Vagina (tissue), 2 donors: ENCODE data around the gene CBX5. TPM values are rescaled to one million over a fixed set of nuclear protein-coding genes. Genes with fewer than 3 reads are reported as not detected.
"Not testable (repeated sequence)": the region's sequence is repeated elsewhere in the genome, so short reads cannot be mapped to it uniquely, and the experiment has no call there.

Experiments used
- DNase-seq, 2 donors: peaks; one replicate each; pipeline ENCODE4 v3.0.0-alpha.2; 2017; ENCODE audit errors: extremely low spot score in 2 of 2
- H3K27ac ChIP-seq: fragments of 200-600 bp; sonication (generic); one replicate; pipeline ENCODE4 v1.5.1; 2019
- H3K27me3 ChIP-seq: fragments of 200-600 bp; sonication (generic); one replicate; pipeline ENCODE4 v1.5.1; 2019
- H3K36me3 ChIP-seq, 2 donors: fragments of 200-600 bp; sonication (generic); one replicate each; pipeline ENCODE4 v1.5.1; 2017 to 2019
- H3K4me1 ChIP-seq: fragments of 200-600 bp; sonication (generic); one replicate; pipeline ENCODE4 v1.5.1; 2019
- H3K4me3 ChIP-seq, 2 donors: fragments of 200-600 bp; sonication (generic); 1 replicate in 1 of 2; 2 replicates in 1 of 2; pipeline ENCODE4 v1.5.1; 2016 to 2019
- H3K9me3 ChIP-seq: fragments of 200-600 bp; sonication (generic); one replicate; pipeline ENCODE4 v1.5.1; 2019
- CTCF ChIP-seq, 3 experiments: fragments of 450-650 bp in 2 of 3; fragments of 200-600 bp in 1 of 3; sonication (generic) in 1 of 3; IDR thresholded peaks; one replicate each; pipeline ENCODE4 v1.5.1; 2017 to 2019; ENCODE audit warnings: antibody characterized with exemption in 3 of 3, mild to moderate bottlenecking in 2 of 3, moderate library complexity in 2 of 3
- POLR2A ChIP-seq, 2 donors: fragments of 450-650 bp; IDR thresholded peaks; one replicate each; pipeline ENCODE4 v1.6.1; 2017; ENCODE audit warnings: antibody characterized with exemption in 2 of 2, mild to moderate bottlenecking in 2 of 2, moderate library complexity in 2 of 2
- POLR2AphosphoS5 ChIP-seq, 2 donors: sonication (generic); formaldehyde crosslinking; IDR thresholded peaks; one replicate each; pipeline ENCODE4 v1.9.0; 2017; ENCODE audit warnings: antibody characterized with exemption in 2 of 2, mild to moderate bottlenecking in 2 of 2, low read depth in 1 of 2; ENCODE audit not compliant: insufficient read depth in 1 of 2
- intact Hi-C: fragments of 100-400 bp; cut with DNase I; formaldehyde crosslinking; loops from one replicate; pipeline ENCODE4 v1.15.1; 2023
- total RNA-seq: library from RNA; depleted of rRNA; stranded (reverse); fragments of >200 nt; gene quantifications from one replicate; pipeline ENCODE4 v1.2.3, GENCODE V29; 2016

The CBX5 gene
- total RNA-seq = 21.6 TPM

GRCh38 chr12:54279632-54280467, at the start of gene CBX5:
Gene CBX5 (minus strand): TSS chr12:54280122. CDS start chr12:54257650, 22,472 bp downstream.
- intact Hi-C loops = loop anchor here (5.0 kb wide), 1 partner anchor 77 kb away; no protein-coding TSS in a partner anchor
- Histone ChIP-seq H3K27me3 (no peaks in the 10 kb centered on the region), H3K4me1 (peaks cover 60% of the 10 kb centered on the region), H3K27ac (peak within 1 kb of the TSS; percentile 84), H3K4me3 (peak within 1 kb of the TSS; percentile 62 to 84), H3K9me3 (no peaks in the 10 kb centered on the region), H3K36me3 (peaks cover 4 to 29% of the 10 kb centered on the region in 2 donors)
- peak in 1 of 2 donors; percentile 100 for DNase-seq
- TF ChIP-seq POLR2A (IDR thresholded peaks at IDR 0.05) (peak in 1 of 2 donors; percentile 84), CTCF (IDR thresholded peaks at IDR 0.05) (no peak), POLR2AphosphoS5 (IDR thresholded peaks at IDR 0.05; ENCODE audit: insufficient read depth in 1 of 2, low read depth in 1 of 2) (peak; percentile 93 to 94)

GRCh38 chr12:54328595-54329337, 48.8 kb upstream of the CBX5 start:
- no peak for TF ChIP-seq CTCF (IDR thresholded peaks at IDR 0.05)
- TF ChIP-seq POLR2AphosphoS5 (IDR thresholded peaks at IDR 0.05; ENCODE audit: insufficient read depth in 1 of 2, low read depth in 1 of 2) = no peak
- no peak for TF ChIP-seq POLR2A (IDR thresholded peaks at IDR 0.05)
- Histone ChIP-seq H3K27me3 (no peaks in the 10 kb centered on the region), H3K27ac (no peak overlapping the region), H3K36me3 (no peaks in the 10 kb centered on the region), H3K9me3 (no peaks in the 10 kb centered on the region), H3K4me3 (no peak overlapping the region), H3K4me1 (peaks cover 67% of the 10 kb centered on the region)
- no peak for DNase-seq
- intact Hi-C loops = no loop called here

GRCh38 chr12:54325442-54326109, 45.7 kb upstream of the CBX5 start:
- H3K36me3 ChIP-seq, H3K9me3 ChIP-seq, DNase-seq, intact Hi-C loops, H3K27me3 ChIP-seq: not testable (repeated sequence)
- Histone ChIP-seq H3K27ac (peak overlapping the region; percentile 80), H3K4me3 (peak overlapping the region; percentile 82 to 85), H3K4me1 (peaks cover 50% of the 10 kb centered on the region)

- intact Hi-C loops = no loop called here
- TF ChIP-seq POLR2A (IDR thresholded peaks at IDR 0.05) (peak in 1 of 2 donors; percentile 75), POLR2AphosphoS5 (IDR thresholded peaks at IDR 0.05; ENCODE audit: insufficient read depth in 1 of 2, low read depth in 1 of 2) (peak; percentile 90 to 95), CTCF (IDR thresholded peaks at IDR 0.05) (peak; percentile 36 to 52 (median 50))
- H3K36me3 ChIP-seq = no peaks in the 10 kb centered on the region
- peak within 1 kb of the TSS; percentile 80 for H3K27ac ChIP-seq
- DNase-seq = peak; percentile 98 to 99
- no peaks in the 10 kb centered on the region for H3K9me3 ChIP-seq
- peak within 1 kb of the TSS; percentile 82 to 85 for H3K4me3 ChIP-seq
- no peaks in the 10 kb centered on the region for H3K27me3 ChIP-seq
- peaks cover 43% of the 10 kb centered on the region for H3K4me1 ChIP-seq
Measured at GRCh38 chr12:54324617-54325441, 44.9 kb upstream of the CBX5 start, which contains the start of gene COPZ1. Gene COPZ1 (plus strand): TSS chr12:54325131. CDS start chr12:54325164, 33 bp downstream.
